ENCODE measurements around the gene ZPR1.
"Not testable (repeated sequence)": the region's sequence is repeated elsewhere in the genome, so short reads cannot be mapped to it uniquely, and the experiment has no call there.

The ZPR1 gene

DNA sequence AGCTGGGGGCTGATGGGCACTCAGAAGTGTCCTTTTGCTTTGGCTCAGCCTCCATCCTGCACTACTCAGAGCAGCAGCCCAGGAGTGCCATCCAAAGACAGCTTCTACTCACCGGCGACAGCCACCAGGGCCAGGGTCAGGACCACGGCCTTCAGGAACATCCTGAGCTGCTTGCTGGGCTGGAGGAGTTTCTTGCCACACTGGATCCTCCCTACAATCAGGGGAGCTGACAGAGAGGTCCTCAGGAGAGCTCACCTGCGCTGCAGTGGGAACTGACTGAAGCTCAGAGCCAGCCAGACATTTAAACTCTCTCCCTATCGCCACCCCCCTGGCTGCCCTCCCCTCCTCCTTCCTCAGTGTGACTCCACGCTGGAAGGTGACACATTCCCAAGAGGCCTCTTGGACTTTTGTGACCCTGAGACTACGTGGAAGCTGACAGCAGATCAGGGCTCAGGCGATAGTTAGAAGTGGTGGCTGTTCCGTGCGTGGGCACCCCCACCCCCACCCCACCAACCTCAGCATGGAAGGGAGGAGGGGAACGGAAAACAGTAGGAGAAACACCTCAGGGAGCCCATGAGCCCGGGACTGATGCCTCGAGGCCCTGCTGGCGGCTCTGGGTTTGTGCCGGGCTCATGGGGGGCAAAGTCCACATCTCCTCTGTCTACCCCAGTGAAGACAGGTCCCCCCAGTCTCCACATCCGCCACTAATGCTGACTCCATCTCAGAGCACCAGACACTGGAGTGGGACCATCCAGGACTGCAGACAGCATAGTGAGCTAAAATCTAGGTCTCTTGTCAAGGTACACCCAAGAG lies 35.4 kb upstream of the ZPR1 start, which contains the start of gene APOA4:
Gene APOA4, minus strand, starts transcription at position 274 of the 813 bp plus-strand sequence. Its CDS starts 113 bp downstream, at position 161.
- no peak for DNase-seq

DNA sequence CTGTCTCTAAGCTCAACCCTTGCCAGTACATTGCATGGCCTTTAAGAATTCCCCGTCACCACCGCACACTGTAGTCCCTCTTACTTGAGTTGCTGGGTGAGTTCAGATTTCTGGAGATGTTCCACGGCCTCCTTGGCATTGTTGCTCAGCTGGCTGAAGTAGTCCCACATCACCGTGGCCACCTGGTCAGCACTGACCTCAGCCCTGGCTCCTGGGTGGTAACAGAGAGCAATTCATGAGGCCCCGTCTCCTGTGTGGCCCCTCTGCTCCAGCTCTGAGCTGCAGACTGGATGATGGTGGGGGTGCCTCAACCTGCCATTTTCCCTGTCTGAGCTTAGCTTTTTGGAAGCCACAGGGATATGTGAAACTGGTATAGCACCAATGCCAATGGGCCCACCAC lies 34.8 kb upstream of the ZPR1 start:
- DNase-seq = no peak

DNA sequence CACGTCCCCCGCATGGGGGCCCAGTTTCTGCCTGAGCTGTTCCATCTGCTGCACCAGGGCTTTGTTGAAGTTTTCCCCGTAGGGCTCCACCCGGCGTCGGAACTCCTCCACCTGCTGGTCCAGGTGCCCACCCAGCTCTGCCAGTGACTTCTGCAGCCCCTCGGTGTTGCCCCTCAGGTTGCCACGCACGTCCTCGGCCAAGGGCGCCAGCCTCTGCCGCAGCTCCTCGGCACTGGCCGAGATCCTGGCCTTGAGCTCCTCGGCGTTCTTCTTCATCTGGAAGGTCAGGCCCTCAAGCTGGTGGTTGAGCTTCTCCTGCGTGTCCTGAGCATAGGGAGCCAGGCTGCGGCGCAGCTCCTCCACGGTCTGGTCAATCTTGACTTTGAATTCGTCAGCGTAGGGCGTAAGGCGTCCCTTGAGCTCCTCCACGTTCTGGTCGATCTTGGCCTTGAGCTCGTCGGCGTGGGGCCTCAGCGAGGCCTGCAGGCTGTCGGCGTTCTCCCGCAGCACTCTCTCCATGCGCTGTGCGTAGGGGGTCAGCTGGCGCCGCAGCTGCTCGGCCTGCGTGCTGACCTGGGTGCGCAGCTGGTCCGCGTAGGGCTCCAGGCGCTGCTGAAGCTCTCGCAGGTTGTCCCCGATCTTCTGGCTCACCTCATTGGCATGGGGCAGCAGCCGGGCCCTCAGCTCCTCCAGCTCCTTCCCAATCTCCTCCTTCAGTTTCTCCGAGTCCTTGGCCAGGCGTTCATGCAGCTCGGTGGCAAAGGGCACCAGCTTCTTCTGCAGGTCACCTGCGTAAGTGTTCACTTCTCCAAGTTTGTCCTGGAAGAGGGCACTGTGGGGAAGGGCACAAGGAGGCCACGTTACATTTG lies 33.5 kb upstream of the ZPR1 start:
- no peak for DNase-seq

DNA sequence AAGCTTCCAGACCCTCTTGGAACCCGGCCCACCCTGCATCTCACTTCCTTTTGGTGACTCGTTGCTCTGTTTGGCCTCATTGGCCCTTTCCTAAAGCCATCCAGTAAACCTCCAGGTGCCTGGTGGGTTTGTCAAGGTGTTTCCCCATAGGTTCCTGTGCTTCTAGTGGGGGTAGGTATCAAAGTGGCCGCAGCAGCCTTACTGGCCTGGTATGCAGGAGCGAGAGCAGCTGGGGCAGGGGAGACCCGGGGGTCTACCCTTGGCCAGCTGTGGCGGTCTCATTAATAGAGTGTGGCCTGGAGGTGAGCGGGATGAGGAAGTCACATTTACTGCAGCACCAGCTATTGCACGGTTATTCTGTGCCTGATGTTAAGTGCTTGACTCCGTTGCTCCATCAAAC lies 31.2 kb upstream of the ZPR1 start:
- no peak for DNase-seq

DNA sequence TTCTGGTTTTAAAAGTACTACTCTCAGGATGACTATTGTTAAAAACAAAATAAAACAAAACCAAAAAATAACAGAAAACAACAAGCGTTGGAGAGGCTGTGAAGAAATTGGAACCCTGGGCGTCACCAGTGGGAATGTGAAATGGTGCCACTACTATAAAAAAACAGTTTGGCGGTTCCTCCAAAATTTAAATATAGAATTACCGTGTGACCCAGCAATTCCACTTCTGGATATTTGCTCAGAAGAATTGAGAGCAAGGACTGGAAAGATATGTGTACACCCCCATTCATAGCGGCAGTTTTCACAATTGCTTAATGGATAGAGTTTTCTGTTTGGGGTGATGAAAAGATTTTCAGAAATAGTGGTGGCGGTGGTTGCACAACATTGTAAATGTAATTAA lies 26.7 kb upstream of the ZPR1 start:
- DNase-seq = no peak

DNA sequence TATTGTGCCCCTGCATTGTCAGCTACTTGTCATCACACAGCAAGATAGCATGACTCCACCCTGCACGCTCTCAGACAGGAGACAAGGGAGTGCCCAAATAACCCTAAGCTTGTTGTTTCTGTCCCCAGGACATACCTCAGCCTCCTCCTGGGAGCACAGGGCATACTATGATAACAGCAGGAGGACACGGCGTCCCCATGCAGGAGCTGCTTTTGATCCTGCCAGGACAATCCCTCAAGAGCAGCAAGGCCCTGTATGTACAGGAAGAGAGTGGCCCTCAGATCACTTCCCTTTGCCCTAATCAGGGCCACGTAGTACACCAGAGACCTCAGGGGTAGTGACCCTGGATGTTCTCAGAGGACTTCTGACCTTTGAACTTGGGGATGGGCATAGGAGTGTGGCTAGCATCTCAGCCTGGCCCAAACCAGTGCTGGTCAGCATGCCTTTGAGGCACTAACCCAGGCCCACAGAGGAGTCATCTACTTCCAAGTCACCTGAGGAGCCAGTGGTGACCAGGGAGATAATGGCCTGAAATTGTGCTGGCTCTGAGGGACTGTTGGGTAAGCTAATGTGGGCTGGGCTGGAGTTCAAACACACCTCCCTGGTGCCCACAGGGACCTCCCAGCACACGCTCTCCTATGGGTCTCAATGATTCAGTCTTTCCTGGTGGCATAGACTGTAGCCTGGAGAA lies 26.1 kb upstream of the ZPR1 start:
- DNase-seq = no peak

DNA sequence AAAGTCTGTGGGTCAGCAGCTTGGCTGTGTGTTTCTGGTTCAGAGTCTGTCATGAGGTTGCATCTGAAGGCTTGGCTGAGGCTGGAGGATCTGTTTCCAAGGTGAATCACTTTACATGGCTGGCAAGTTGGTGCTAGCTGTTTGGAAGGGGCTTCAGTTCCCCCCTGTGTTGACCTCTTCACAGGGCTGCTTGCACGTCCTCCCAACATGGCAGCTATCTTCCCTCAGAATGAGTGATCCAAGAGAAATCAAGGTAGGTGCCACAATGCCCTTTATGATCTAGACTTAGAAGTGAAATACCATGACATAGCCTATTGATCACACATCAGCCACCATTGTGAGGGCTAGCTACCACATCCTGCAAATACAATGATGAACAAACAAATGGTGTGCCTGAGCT lies 25.3 kb upstream of the ZPR1 start:
- no peak for DNase-seq

DNA sequence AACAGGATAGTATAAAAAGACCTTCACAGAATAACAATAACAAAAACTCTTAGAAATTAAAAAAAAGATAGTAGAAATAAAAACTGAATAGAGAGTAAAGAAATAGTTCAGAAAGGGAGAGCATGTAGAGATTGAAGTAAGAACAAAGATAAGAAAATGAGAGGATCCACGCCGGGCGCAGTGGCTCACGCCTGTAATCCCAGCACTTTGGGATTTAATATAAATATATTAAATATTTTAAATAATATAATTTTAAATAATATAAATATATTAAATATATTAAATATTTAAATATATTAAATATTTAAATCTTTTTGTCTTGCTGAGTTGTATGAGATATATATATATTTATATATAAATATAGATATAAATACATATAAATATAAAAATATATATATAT lies 24.3 kb upstream of the ZPR1 start:
- DNase-seq = no peak

DNA sequence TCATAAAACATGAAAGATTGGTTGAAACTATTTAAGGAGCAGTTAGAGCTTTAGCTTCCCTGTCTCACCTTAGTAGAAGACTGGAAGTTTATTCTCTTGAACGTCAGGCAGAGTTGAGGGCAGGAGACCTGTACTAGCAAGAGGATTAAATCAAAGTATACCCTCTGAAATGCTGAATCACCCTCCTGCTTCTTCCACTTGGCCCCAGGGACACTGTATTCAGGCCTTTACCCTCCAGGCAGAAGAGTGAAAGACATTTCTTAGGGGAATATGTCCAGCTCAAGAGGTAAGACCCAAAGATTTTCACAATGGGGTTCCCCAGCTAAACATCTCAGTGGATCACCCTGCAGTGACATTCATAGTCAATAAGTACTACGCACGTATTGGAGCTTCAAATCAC lies 23.4 kb upstream of the ZPR1 start:
- DNase-seq = no peak

DNA sequence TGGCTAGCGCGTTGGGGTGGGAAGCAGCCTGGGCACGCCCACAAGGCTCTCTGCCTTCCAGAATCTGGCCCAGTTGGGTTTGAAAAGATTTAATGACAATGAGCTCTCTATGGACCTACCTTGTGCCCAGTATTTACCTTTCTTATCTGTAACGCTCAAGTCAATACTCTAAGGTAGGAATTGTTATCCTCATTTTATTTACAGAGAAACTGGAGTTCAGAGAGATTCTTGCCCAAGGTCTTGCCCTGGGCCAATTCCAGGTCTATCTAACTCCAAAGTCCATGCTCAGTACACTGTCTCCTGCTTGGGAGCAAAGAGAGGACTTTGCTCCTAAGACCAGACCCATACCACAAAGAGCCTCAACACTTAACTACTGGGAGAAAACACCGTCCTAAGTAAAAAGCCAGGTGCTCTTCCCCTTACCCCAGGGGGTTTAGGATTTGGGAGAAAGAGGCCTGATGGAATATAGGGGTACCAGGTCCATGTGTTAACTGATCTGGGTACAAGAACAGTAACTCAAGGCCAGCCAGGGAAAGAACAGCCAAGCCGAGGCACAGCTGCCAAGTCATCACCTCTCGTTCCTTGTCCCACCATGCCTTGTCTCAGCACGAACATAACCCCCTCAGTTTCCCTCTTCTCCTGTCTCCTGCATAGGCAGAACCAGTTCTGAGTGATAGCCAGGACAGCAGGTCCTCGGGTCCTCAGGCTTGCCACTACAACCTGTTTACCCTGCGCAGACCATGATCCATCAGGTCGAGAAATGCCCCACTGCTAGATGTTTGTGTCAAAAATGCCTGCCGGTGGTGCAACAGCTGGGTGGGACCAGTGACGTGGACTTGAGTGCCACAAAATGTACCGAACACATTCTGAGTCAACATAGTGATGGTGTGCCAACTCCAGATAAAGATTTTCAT lies 20.7 kb upstream of the ZPR1 start:
- no peak for DNase-seq

DNA sequence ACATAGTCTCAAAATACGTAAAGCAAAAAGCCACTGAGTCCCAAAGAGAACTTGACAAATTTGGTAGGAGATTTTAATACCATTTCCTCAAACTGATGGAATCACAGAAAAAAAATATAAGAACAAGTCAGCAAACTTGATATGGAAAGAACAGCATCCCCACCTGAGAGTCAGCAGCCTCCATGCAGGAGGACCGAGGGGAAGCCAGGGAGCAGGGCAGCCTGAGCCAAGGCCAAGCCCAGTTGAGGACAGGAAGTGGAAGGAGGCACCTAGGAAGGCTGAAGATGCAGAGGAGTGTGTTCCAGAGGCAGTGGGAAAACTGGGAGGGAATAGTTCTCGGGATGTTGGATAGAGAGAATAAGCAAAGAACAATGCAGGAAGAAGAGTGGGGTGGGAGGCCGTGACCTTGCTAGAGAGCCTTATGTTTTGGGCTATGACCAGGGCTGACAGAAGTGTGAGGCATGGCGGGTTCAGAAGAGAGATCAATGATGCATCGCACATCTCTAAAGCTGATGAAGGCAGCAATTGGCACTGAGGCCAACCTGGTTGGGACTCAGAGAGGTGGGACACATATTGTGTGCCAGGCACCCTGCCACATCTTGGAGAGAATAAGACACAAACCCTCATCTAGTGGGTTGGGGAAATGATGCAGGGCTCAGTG lies 19.9 kb upstream of the ZPR1 start:
- no peak for DNase-seq

DNA sequence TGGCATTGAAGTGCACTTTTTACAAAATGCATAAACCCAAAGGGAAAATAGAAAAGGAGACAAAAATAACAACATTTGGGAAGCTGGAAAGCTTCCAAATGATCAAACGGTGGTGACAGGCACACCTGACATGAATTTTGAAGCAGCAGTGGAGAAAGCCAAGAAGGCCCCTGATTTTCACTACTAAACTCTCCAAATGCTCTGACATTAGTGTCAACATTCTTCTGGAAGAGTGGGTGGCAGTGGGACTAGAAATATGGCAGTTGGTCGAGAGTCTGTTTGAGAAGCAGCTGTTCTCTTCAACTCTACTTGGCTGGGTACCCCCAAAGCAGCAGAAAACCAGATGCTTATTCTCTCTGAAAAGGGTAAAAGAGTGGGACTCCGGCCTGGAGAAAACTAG lies 16.2 kb upstream of the ZPR1 start:
- DNase-seq = no peak

DNA sequence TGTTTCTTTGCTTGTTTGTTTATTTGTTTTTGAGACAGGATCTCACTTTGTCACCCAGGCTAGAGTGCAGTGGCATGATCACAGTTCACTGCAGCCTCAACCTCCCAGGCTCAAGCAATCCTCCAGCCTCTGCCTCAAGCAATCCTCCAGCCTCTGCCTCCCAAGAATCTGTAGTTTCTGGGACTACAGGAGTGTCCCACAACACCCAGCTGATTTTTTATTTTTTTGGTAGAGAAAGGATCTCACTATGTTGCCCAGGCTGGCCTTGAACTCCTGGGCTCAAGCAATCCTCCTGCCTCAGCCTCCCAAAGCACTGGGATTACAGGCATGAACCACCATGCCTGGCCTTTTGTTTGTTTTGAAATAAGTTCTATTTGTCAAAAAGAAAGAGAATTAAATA lies 13.8 kb upstream of the ZPR1 start:
- not testable (repeated sequence) for DNase-seq

DNA sequence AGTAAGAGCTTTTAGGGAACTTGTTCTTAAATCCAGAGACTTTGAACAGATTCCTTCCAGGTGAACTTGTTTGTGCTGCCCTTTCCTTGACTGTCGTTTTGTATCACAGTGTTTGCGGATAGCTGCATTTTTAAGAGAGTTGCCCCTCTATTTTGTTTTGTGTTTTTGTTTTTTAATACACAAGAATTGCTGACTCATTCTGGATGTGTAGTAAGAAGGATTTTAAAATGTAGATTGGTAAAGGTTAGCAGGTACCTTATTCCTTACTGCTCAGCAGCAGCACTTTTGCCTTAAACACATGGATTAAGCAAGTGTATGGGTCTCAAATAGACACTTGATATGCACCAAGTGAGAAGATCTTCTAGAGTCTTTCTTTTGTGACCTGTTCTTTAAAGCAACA lies 12.8 kb upstream of the ZPR1 start:
- no peak for DNase-seq

DNA sequence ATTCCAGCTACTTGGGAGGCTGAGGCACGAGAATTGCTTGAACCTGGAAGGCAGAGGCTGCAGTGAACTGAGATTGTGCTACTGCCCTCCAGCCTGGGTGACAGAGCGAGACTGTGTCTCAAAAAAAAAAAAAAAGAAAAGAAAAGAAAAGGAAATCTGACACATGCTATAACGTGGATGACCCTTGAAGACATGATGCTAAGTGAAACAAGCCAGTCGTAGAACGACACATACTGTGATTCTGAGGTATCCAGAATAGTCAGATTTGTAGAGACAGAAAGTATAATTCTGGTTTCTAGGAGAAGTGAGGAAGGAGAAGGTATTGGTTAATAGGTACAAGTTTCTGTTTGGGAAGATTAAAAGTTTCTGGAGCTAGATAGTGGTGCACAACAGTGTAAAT lies 10.5 kb upstream of the ZPR1 start:
- no peak for DNase-seq

DNA sequence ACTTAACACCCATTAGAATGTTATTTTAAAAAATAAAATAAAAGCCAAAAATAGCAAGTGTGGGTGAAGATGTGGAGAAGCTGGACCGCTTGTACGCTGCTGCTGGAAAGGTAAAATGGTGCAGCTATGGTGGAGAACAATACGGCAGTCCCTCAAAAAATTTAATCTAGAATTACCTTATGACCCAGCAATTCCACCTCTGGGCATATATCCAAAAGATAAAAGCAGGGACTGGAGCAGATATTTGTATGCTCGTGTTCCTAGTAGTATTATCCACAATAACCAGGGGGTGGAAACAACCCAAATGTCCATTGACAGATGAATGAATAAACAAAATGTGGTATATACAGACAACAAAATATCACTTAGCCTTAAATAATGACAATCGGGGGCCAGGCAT lies 10.0 kb upstream of the ZPR1 start:
- no peak for DNase-seq

DNA sequence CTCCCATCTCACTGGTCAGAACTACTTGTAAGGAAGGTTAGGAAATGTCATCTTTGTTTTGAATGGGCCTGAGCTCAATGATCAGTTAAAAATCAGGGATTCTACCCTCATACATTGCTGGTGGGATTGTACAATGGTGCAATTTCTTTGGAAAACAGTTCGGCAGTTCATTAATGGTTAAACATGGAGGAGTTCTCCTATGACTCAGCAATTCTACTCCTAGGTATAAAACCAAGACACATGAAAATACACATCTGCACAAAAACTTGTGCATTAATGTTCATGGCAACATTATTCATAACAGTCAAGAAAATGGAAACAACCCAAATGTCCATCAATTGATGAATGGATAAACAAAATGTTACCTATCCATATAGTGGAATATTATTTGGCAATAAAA lies 8.7 kb upstream of the ZPR1 start:
- DNase-seq = no peak

DNA sequence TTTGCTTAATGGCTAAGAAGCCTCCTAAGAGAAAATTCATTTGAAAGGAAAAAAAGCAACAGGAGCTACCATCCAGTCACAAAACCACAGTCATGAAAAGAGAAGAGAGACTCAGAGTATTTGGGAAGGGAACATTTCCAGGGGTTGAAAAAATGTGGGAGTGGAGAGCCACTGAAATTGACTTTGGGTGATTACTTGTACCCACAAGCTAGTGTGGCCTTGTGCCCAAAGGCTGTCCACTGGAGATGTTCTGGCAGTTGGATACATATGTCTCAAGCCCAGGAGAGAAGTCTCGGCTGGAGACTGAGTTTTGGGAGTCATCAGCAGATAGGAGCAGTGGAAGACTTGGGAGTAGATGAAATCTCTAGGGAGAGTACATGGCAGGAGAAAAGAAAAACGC lies 7.0 kb upstream of the ZPR1 start:
- DNase-seq = no peak

DNA sequence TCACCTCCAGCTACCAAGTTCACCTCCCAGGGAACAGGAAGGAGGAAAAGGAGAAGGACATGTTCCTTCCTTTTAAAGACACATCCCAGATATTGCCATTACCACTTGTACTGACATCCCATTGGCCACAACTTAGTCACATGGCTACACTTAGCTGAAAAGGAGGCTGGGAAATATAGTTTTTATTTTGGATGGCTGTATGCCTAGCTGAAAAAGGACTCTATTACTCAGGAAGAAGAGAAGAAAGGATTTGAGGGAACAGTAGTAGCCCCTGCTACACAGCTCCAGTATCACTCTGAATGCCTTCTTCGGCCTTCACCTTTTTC lies 5.9 kb upstream of the ZPR1 start:
- no peak for DNase-seq

DNA sequence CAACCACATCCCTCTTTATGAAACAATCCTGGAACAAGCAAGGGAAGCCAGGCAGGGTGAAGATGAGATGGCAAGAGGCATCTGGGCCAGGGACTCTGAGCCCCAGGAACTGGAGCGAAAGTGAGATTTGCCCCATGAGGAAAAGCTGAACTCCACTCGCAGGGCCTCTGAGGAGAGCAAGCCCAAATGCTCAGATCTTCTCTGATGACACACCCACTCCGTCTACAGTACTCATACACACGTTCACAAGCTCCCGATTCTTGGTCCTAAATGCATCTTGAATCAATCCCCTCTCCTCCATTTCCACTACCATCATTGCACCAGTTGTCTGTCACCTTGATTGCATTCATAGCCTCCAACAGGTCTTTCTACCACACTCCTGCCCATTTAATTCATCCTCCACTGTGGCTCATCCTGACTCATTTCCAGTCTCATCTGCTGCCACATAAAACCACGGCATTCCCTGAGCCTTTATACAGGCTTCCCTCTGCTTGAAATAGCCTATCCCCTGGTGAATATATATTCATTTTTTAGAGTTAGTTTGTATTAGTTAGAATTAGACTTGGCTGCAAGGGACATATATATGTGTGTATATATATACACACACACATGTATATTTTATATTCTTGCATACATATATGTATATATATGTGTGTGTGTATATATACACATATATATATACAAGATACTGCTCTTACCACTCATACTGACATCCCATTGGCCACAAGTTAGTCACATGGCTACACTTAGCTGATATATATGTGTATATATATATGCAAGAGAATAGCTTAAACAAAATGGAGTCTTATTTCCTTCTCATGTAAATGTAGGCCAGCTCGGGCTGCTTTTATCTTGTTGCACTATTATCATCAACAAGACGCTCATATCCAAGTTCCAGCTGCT lies 5.3 kb upstream of the ZPR1 start:
- no peak for DNase-seq

Measured in DMS79 (cell line).